ENCODE results near the gene KPNA6.

DNA sequence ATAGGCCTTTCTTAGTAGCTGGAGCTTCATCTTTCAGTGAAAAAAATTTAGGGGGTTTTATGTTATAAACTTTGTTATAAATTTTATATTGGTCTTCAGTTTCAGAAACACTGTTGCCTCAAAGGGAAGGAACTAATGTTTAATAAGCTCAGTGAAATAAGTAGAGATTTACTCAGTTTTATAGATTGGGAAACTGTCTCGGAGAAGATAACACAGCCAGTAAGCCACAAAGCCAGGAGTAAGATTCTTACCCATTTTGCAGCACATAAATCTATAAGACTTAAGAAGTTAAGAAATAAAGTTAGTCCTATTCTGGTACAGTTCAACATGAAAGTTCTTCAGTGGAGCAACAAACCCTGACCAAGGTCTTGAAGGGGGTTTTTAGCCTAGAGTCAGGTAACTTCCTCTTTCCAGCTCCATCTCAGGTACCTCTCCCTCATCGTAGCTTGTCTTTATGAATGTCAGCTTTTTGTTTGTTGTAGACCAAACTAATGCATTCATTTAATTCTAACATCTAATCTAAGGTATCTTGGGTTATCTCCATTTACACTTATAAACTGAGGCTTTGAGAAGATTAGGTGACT is 3.3 kb downstream of the KPNA6 start:
- TF ChIP-seq, protein P1, sequence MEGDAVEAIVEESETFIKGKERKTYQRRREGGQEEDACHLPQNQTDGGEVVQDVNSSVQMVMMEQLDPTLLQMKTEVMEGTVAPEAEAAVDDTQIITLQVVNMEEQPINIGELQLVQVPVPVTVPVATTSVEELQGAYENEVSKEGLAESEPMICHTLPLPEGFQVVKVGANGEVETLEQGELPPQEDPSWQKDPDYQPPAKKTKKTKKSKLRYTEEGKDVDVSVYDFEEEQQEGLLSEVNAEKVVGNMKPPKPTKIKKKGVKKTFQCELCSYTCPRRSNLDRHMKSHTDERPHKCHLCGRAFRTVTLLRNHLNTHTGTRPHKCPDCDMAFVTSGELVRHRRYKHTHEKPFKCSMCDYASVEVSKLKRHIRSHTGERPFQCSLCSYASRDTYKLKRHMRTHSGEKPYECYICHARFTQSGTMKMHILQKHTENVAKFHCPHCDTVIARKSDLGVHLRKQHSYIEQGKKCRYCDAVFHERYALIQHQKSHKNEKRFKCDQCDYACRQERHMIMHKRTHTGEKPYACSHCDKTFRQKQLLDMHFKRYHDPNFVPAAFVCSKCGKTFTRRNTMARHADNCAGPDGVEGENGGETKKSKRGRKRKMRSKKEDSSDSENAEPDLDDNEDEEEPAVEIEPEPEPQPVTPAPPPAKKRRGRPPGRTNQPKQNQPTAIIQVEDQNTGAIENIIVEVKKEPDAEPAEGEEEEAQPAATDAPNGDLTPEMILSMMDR (optimal IDR thresholded peaks at IDR 0.05 in 1 of 3, IDR thresholded peaks at IDR 0.05 in 1 of 3, conservative IDR thresholded peaks at IDR 0.05 in 1 of 3; ENCODE audit: extremely low read depth in 1 of 3, insufficient read depth in 2 of 3, low read length in 3 of 3) = no peak
- no peak for TF ChIP-seq EZH2 (IDR thresholded peaks at IDR 0.05; ENCODE audit: low read length)
